Smooth muscle cell (in vitro differentiated cells): ENCODE data around the gene NTM. TPM values are rescaled to one million over a fixed set of nuclear protein-coding genes. Genes with fewer than 3 reads are reported as not detected.

ENCODE experiments used
- DNase-seq: peaks from one replicate; lab custom pipeline; 2025; ENCODE audit not compliant: unreplicated experiment; lab: John Stamatoyannopoulos, UW
- H2AFZ ChIP-seq: fragments of 200-600 bp; sonication (generic); 2 replicates; pipeline ENCODE4 v1.6.0; 2016; ENCODE audit warnings: antibody characterized with exemption, low read depth, mild to moderate bottlenecking
- H3F3A ChIP-seq: fragments of 200-600 bp; sonication (generic); 2 replicates; pipeline ENCODE4 v1.6.0; 2017; ENCODE audit warnings: antibody characterized with exemption, low read depth
- H3K27ac ChIP-seq: fragments of 200-600 bp; sonication (generic); 2 replicates; pipeline ENCODE4 v1.5.1; 2016; ENCODE audit warnings: low read depth, mild to moderate bottlenecking
- H3K27me3 ChIP-seq: fragments of 200-600 bp; sonication (generic); 2 replicates; pipeline ENCODE4 v1.6.1; 2016; ENCODE audit warnings: low read depth, mild to moderate bottlenecking
- H3K36me3 ChIP-seq: fragments of 200-600 bp; sonication (generic); 2 replicates; pipeline ENCODE4 v1.5.1; 2016; ENCODE audit warnings: low read depth
- H3K4me1 ChIP-seq: fragments of 200-600 bp; sonication (generic); 2 replicates; pipeline ENCODE4 v1.5.1; 2016; ENCODE audit warnings: low read depth
- H3K4me2 ChIP-seq: fragments of 200-600 bp; sonication (generic); 2 replicates; pipeline ENCODE4 v1.6.0; 2016; ENCODE audit warnings: mild to moderate bottlenecking
- H3K4me3 ChIP-seq: fragments of 200-600 bp; sonication (generic); 2 replicates; pipeline ENCODE4 v1.5.1; 2016; ENCODE audit warnings: mild to moderate bottlenecking
- H3K79me2 ChIP-seq: fragments of 200-600 bp; sonication (generic); 2 replicates; pipeline ENCODE4 v1.6.0; 2016; ENCODE audit warnings: low read depth, mild to moderate bottlenecking
- H3K9ac ChIP-seq: fragments of 200-600 bp; sonication (generic); 2 replicates; pipeline ENCODE4 v1.6.0; 2016; ENCODE audit warnings: low read depth
- H3K9me3 ChIP-seq: fragments of 200-600 bp; sonication (generic); replicated peaks from 2 replicates; pipeline ENCODE4 v1.5.1; 2016; ENCODE audit warnings: low read depth
- H4K20me1 ChIP-seq: fragments of 200-600 bp; sonication (generic); 2 replicates; pipeline ENCODE4 v1.6.0; 2016; ENCODE audit warnings: low read depth
- CTCF ChIP-seq: fragments of 200-600 bp; sonication (generic); IDR thresholded peaks from 2 replicates; pipeline ENCODE4 v1.5.1; 2017; ENCODE audit warnings: borderline replicate concordance, mild to moderate bottlenecking, antibody characterized with exemption; ENCODE audit not compliant: insufficient read depth, poor library complexity, severe bottlenecking
- WGBS: methylation state at CpG from one replicate; pipeline ENCODE4 v1.1.7; 2016; ENCODE audit warnings: low lambda C conversion rate; 5-methylcytosine and 5-hydroxymethylcytosine counted together
- polyA plus RNA-seq: library from polyadenylated mRNA; unstranded; fragments of >200 nt; fragmentation: Nextera tagmentation; extraction: Ambion mirVana; gene quantifications from 2 replicates; pipeline ENCODE4 v1.2.1, GENCODE V29; 2016
- total RNA-seq: library from RNA; depleted of rRNA; stranded (reverse); fragments of >200 nt; gene quantifications from 2 replicates; pipeline ENCODE4 v1.2.3, GENCODE V29; 2014

The NTM gene
- total and polyA plus RNA-seq, 2 experiments from 2014 or later: 68.9 to 123 TPM

GRCh38 chr11:132115454-132115853 lies 745.0 kb downstream of the NTM start:
- 71% methylated on average over 5 of the region's 5 CpGs for WGBS
- H3F3A ChIP-seq: no peaks in the 10 kb centered on the region
- H3K4me2 ChIP-seq: no peak overlapping the region
- H4K20me1 ChIP-seq: no peaks in the 10 kb centered on the region
- H2AFZ ChIP-seq: no peak overlapping the region
- H3K79me2 ChIP-seq: no peaks in the 10 kb centered on the region
- H3K9me3 ChIP-seq: no peaks in the 10 kb centered on the region
- peaks cover 16% of the 10 kb centered on the region for H3K4me1 ChIP-seq
- TF ChIP-seq CTCF: no peak
- H3K9ac ChIP-seq: no peak overlapping the region
- no peak overlapping the region for H3K27ac ChIP-seq
- H3K4me3 ChIP-seq: no peak overlapping the region
- DNase-seq: no peak
- no peaks in the 10 kb centered on the region for H3K36me3 ChIP-seq
- H3K27me3 ChIP-seq: peaks cover 9% of the 10 kb centered on the region

GRCh38 chr11:132116516-132116915 lies 746.1 kb downstream of the NTM start:
- H4K20me1 ChIP-seq: no peaks in the 10 kb centered on the region
- no peaks in the 10 kb centered on the region for H3F3A ChIP-seq
- 91% methylated on average over 3 of the region's 3 CpGs for WGBS
- H3K36me3 ChIP-seq: no peaks in the 10 kb centered on the region
- peaks cover 16% of the 10 kb centered on the region for H3K4me1 ChIP-seq
- H3K79me2 ChIP-seq: no peaks in the 10 kb centered on the region
- no peak overlapping the region for H3K27ac ChIP-seq
- peaks cover 14% of the 10 kb centered on the region for H3K27me3 ChIP-seq
- no peak for DNase-seq
- no peak overlapping the region for H2AFZ ChIP-seq
- H3K9me3 ChIP-seq: no peaks in the 10 kb centered on the region
- no peak overlapping the region for H3K4me2 ChIP-seq
- TF ChIP-seq CTCF: no peak
- no peak overlapping the region for H3K9ac ChIP-seq
- H3K4me3 ChIP-seq: no peak overlapping the region

DNA sequence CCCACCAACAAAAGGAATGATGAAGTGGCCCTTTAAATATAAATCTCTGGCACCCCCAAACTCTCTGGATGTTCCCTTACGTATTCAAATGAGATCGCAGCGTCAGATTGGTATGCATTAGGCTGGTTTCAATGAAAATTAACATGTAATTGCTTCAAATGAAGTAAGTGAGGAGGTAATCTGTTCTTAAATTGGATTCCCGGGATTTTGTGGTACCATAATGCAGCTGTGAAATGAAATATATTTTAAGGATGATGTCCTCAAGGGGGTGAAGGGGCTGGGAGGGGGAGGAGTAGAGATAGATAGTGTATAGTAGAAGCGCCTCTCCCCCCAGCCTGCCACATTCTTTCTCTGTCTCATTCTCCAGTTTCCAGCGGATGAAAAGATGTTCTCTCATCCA lies 748.2 kb downstream of the NTM start:
- Histone ChIP-seq H3K27ac (no peak overlapping the region), H3K36me3 (no peaks in the 10 kb centered on the region), H3K4me2 (no peak overlapping the region), H3K9ac (no peak overlapping the region), H3F3A (no peaks in the 10 kb centered on the region), H3K4me3 (no peak overlapping the region), H3K79me2 (no peaks in the 10 kb centered on the region), H3K27me3 (peaks cover 14% of the 10 kb centered on the region), H2AFZ (no peak overlapping the region), H3K4me1 (no peaks in the 10 kb centered on the region), H4K20me1 (no peaks in the 10 kb centered on the region), H3K9me3 (no peaks in the 10 kb centered on the region)
- no peak for DNase-seq
- 92% methylated on average over 6 of the region's 6 CpGs for WGBS
- TF ChIP-seq CTCF: no peak

DNA sequence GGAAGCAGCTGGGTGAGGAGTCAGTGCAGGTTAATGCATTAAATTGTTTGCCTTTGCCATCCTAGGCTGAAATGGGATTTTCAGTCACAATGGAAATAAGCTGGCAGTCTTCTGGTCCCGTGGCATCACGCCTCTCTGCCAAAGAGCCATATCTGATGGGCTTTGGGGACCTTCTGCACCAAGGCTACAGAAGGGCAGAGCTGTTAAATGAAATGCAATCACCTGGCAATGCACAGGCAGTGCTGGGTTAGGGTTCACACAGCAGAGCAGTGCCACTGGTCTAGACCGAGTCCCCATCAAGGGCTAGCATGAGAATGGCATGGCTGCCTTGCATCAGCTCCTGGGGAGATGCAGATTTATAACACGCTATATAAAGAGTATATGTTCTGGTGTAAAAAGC lies 749.2 kb downstream of the NTM start:
- H3K4me3 ChIP-seq: no peak overlapping the region
- no peak overlapping the region for H3K9ac ChIP-seq
- no peaks in the 10 kb centered on the region for H4K20me1 ChIP-seq
- H3K4me2 ChIP-seq: no peak overlapping the region
- no peaks in the 10 kb centered on the region for H3K79me2 ChIP-seq
- no peak for TF ChIP-seq CTCF
- peaks cover 14% of the 10 kb centered on the region for H3K27me3 ChIP-seq
- H3F3A ChIP-seq: no peaks in the 10 kb centered on the region
- no peaks in the 10 kb centered on the region for H3K4me1 ChIP-seq
- WGBS: 95% methylated on average over 4 of the region's 4 CpGs
- no peaks in the 10 kb centered on the region for H3K9me3 ChIP-seq
- H3K36me3 ChIP-seq: no peaks in the 10 kb centered on the region
- DNase-seq: no peak
- H2AFZ ChIP-seq: no peak overlapping the region
- H3K27ac ChIP-seq: no peak overlapping the region
